ENCODE data around the gene ZNF573.

- TF ChIP-seq POLR2A (IDR thresholded peaks at IDR 0.05): no peak
- TF ChIP-seq, protein P1, sequence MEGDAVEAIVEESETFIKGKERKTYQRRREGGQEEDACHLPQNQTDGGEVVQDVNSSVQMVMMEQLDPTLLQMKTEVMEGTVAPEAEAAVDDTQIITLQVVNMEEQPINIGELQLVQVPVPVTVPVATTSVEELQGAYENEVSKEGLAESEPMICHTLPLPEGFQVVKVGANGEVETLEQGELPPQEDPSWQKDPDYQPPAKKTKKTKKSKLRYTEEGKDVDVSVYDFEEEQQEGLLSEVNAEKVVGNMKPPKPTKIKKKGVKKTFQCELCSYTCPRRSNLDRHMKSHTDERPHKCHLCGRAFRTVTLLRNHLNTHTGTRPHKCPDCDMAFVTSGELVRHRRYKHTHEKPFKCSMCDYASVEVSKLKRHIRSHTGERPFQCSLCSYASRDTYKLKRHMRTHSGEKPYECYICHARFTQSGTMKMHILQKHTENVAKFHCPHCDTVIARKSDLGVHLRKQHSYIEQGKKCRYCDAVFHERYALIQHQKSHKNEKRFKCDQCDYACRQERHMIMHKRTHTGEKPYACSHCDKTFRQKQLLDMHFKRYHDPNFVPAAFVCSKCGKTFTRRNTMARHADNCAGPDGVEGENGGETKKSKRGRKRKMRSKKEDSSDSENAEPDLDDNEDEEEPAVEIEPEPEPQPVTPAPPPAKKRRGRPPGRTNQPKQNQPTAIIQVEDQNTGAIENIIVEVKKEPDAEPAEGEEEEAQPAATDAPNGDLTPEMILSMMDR (IDR thresholded peaks at IDR 0.05): no peak
Observed at GRCh38 chr19:37738371-37738770, 41.0 kb downstream of the ZNF573 start.

Measured in uterus (tissue), 2 donors.